Smooth muscle cell of the brain vasculature (primary cell): ENCODE data around the gene PTGR3.

Experiments used
- DNase-seq: peaks from one replicate; pipeline ENCODE4 v3.0.0-alpha.2; 2012; ENCODE audit warnings: low read depth, low spot score

The PTGR3 gene

DNA sequence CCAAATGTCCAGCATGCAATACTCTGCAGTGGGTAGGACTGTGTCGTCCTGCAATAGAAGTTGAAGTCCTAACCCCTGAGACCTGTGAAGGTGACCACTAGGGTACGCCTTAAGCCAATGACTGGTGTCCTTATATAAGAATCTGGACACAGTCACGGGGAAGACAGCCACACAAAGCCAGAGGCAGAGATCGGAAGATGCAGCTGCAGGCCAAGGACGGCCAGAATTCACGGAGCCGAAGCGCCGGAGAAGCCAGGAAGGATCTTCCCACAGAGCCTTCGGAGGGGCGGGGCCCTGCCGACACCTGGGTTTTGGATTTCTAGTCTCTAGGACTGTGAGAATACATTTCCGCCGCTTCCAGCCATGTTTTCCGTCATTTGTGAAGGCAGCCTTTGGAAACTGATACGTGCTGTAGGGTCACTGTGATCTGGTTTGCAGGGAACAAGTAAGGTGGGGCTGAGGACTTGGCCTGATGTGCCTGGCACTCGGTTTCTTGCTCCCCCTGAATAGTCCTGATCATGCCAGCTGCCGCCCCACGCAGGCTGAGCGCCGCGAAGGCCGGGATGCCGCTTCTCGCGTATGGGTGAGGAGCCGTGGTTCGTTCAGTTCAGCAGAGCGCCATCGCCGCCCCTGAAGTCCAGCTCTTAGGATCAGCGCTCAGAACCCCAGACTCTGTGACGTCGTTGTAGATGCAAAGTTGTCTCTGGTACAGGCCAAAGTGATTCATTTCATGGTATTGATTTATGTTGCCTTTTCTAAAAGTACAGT is 38.7 kb downstream of the PTGR3 start:
- no peak for DNase-seq

DNA sequence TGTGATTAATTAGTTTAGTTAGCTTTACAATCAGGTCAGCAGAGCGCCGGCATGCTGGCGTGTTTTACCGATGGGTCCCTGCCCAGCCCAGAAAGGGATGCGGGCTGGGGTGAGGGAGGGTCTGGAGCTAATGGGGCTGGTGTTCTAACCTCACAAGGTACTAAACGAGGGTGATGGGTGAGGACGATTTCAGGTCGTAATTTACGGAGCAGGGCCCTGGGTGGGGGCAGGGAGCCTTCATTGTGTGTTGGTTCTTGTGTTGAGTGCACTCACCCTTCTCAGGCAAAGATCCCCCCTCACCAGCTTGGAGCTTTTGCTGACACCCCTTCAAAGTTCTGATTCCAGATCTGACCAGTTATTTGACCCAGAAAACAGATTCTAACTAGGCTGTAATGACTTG is 39.5 kb downstream of the PTGR3 start:
- no peak for DNase-seq

DNA sequence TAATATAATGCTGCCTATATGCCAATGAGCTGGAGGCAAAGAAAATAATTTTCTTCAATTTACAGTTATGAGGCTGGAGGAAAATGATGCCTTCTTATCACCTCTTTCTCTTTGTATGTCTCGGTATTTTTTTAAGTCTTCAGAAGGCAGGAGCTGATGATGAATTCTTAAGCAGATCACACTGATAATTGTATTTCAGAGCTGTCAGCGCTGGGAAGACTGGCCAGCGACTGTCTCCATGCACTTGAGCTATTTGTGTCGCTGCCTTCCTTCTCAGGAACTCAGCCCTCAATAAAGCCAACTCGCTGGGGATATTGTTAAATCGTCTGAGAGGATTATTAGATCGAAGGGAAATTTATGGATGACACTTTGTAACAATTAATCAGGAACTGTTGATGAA is 40.3 kb downstream of the PTGR3 start:
- no peak for DNase-seq

- DNase-seq = no peak
Measured at GRCh38 chr18:75167759-75168618, 41.0 kb downstream of the PTGR3 start.

- DNase-seq = no peak
Measured at GRCh38 chr18:75167137-75167536, 41.8 kb downstream of the PTGR3 start.

DNA sequence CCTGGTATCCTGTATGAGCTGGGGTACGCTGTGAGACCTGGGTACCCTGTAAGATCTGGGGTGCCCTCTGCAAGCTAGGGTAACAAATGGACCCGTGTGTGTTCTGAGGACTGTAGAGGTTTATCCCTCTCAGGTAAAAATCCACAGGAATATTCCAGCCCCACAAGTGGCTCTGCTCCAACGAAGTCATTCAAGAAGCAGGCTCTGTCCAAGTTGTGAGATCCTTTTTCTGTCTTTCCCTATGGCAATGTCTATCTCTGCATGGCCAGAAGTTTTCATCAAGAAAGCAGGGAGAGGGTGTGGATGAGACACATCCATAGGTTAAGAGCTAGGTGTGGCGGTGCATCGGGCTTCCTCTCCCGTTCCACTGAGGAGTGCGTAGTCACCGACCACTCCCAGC is 43.0 kb downstream of the PTGR3 start:
- DNase-seq = no peak

DNA sequence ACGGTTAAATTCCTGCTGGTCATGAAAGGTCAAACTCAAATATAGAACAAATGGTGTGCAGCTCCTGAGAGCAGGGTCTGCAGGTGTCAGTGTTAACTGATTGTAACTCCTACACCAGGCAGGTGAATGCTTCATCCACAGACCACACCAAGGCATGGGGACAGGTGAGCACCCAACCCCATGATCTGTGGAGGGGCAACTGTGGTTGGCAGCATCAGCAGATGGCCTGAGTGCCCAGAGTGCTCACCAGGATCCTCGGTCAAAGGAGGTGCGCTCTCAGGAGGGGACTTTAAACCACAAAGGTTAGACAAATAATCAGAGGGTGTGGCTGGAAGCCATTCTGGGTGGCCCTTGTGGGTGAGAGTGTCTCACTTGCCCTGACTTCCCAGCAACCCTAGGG is 44.5 kb downstream of the PTGR3 start:
- DNase-seq = no peak

- no peak for DNase-seq
Measured at GRCh38 chr18:75163736-75164135, 45.2 kb downstream of the PTGR3 start.

DNA sequence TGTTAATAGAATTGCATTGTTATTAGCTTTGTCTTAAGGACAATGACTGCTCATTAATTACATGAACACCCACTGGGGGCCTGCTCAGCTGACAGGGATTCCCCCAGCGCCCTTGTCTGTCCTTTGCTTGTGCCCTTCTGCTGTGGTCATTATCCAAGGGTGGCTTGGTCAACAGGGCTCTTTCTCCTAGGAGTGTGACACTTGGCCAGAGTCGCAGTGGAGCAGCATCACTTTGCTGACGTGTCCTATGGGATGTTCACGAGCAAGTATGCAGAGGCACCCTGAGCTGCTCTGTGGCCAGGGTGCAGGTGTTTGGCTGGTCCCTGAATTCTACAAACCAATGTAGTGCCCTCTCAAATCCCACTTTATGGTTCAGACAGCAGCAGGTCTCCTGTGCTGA is 46.0 kb downstream of the PTGR3 start:
- DNase-seq = no peak

GRCh38 chr18:75162467-75162866 is 46.5 kb downstream of the PTGR3 start:
- no peak for DNase-seq

DNA sequence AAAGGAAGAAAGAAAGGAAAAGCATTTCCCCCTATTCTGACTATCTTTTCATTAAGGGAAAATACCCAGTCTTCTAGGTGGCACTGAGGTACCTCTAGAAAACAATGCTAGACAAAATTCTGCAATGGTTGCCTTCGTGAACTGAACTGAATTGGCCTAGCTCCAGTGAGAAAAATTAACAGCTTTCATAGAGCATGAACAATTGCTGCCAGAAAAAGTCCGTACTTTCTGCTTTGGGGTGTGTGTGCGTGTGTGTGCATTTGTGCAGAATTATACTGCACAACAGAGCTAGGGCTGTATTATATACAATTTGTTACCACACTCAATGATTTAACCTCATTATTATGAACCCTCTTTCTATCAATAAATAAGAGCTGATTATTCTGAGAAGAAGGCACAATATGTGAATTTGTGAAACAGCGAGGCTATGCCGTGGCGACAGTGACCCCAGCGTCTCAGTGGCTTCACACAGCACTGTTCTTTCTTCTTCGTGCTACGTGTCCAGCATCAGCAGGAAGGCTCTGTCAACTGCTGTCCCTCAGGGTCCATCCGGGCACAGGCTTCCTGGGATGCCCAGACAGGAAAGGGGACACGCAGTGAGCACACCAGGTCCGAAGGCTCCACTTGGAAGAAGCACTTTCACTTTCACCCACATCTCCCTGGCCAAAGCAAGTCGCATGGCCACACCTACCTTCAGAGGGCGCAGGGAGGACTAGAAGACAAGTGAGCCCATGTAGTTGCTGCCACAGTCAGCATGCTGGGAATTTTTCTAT is 47.5 kb downstream of the PTGR3 start:
- DNase-seq = no peak

DNA sequence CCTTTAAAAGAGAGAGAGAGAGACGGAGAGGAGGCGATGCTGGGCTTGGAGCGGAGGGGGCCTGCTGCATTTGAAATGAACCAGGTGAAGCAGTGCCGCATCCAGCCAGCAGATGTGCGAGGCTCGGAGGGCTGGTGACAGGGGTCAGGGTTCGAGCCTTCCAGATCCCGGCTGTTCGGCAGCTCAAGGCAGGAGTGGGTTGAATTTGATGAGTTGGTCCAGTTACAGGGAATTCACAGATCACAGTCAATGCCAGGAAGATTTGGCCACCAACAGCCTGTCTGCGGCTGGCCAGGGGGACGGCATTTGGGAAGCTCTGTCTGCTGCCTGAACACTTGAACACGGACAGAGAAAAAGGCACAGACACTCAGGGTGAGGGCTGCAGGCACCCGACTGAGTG is 48.6 kb downstream of the PTGR3 start:
- no peak for DNase-seq

DNA sequence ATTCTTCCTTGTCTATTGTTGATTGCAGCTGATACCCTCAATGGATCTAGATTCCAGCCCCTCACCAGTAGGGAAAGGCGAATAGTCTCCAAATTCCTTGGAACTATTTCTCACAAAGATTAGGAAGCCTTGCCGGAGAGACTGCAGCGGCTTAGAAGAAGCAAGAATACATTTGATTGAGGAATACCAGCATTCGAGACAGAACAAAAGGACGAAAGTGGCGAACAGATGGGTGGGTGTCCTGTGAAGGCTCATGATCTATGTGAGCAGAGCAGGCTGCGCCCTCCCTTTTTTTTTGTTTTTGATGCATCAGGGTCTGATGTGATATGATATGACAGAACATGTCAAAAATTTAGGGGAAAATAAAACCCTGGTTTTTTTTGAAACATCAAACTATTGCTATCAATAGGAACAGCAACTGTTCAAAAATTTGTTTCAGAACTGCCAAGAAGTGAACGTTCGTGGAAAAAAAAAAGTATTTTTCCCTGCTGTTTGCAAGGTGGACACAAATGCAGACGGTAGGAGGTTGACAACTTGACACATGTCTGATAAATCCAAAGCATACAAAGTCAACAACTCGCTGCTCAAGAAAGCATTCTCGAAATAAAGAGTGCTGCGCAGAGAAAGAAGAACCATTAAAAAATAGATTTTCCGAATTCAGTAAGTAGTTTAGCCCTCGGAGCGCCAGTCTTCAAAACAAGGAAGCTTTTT is 49.1 kb downstream of the PTGR3 start:
- DNase-seq = no peak

DNA sequence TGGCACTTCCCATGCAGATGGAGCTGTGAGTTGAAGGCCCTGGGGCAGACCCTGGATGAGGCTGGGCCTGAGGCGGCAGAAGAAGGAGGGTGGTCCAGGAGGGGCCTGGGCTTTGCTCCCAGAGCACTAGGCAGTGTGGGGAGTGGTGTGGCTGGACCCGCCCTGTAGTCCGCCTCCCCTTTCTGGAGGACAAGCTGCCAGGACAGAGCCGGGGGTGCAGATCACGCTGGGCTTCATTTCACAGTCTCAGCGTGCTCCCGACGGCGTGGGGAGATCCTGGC is 49.8 kb downstream of the PTGR3 start:
- DNase-seq = no peak
